Kidney capillary endothelial cell (primary cell): ENCODE data around the gene ABCC9.

Source experiments
- DNase-seq: peaks from one replicate; pipeline ENCODE4 v3.0.0-alpha.2; 2018; ENCODE audit warnings: low spot score

The ABCC9 gene

DNA sequence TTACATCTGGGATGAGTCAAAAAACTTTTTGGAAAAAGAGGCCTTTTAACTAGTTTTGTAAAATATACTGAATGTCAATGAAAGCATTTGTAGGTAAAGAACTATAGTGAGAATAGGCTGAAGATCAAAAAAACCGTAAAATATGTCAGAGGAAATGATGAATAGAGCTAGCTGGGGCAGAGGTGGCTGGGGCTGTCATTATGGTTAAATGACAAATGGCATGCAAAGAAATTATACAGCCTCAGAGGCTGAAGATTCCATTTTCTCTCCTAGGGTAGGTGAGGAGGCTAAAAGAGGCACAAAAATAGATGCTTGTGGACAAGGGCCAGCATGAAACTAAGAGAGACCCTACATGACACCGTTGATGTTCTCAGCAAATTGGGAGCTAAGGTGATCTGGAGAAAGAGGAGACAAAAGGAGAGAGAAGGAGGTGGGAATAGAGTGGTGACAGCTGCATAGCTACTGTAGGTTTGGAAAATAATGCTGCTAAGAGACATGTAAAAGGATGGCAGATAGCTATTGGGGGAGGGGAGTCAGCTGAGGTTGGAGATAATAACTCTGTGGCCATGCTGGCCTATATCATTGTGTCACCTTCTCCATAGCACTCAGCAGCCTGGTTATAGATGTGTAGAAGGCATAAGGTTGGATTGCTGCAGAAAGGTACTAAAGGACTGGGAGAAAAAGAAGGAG is 63.8 kb downstream of the ABCC9 start:
- DNase-seq, result no peak

DNA sequence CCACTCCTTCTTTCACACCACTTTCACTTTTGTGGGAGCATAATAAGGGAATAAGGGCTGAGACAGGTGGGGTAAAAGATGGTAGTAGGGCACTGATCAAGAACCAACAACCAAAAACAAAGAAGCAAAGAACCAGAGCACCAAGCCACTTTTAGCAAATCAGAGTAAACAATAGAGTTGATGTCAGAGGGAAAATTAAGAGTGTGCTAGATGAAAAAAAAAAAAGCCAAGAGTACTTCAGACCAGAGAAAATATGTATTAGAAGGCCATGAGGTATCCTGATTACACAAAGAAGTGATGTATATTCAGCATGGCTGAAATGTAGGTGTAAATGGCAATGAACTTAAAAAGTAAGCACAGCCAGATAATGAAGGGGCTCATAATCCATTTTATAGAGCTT is 75.4 kb downstream of the ABCC9 start:
- no peak for DNase-seq

DNA sequence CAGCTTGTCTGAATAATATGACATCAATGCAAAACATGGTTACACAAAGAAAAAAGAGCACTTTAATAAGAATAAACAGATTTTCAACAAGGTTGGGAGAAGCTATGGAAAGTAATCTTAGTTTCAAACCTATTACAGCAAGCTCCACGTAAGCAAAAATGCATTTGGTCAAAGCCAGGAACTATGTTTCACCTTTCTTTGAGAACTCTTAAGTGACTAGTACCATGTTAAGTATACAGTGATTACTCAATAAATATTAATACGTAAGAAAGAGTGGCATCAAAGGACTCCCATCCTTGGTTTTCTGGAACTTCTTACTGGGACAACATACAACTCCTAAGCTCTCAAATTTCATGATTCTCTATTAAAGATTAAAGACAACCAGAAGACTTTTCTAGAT is 80.7 kb downstream of the ABCC9 start:
- no peak for DNase-seq

DNA sequence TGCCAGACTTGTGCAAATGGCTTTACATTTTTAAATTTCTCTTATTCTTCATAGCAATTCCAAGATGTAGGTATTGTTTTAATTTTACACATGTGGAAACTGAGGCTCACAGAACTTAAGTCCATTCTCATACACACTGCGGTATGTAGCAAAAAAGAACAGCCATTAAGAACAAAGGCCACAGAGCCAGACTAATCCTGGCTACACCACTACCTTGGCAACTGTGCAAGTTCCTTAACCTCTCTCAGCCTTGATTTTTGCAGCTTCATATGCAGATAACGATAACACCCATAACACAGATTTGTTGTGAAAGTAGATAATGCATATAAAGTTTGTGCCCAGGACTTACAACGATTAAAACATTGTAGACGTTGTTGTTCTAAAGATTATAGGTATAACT is 81.1 kb downstream of the ABCC9 start:
- no peak for DNase-seq

DNA sequence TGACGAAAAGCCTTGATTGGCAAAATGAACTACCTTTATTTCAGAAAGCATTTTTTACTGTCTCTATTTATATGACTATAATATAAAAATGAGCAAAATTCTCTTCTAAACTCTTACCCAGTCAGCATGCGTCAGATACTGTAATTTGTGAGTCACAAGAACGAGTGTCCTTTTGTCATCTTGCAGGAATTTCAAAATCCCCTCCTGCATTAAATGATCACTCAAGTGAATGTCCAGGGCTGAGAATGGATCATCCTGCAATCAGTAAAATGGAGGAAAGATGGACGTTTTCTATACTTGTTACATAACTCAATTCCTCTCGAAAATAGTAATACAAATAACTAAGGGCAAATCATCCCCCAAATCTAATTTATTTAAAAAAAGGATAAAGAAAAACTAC is 89.0 kb downstream of the ABCC9 start:
- no peak for DNase-seq

DNA sequence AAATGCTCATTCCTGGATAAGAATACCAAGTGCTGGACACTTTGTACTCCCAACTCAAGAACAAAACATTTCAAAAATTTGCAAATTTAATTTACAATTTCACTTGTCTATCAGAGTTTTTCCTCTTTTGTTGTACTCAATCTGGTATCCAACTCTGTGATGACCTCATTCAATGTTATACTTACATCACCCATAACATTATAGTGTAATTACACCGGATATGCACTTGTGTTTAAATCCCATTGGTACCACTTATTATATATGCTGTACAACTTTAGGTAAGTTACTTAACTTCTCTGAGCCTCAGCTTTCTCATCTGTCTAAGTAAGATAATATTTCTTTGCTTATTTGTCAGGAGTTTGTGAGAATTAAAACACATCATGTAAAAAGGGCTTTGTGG is 90.1 kb downstream of the ABCC9 start:
- DNase-seq, result no peak

DNA sequence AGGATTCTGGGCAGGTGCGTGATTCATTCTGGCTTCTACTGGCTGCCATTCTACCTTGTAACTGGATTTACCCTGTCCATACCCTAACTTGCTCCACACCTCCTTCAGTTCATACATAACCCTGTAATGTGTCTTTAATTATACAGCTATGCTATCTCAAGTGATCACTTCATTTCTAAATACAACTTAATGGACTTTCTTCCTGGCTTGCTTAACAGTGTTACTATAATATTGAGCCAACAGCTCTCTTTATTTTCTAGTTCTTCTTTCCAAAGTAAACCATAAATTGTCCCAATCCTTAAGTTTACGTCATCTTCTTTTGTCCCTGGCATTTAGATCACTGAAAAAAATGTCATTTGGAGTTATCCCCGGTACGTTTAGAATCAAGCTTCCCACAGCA is 90.8 kb downstream of the ABCC9 start:
- DNase-seq, result no peak

DNA sequence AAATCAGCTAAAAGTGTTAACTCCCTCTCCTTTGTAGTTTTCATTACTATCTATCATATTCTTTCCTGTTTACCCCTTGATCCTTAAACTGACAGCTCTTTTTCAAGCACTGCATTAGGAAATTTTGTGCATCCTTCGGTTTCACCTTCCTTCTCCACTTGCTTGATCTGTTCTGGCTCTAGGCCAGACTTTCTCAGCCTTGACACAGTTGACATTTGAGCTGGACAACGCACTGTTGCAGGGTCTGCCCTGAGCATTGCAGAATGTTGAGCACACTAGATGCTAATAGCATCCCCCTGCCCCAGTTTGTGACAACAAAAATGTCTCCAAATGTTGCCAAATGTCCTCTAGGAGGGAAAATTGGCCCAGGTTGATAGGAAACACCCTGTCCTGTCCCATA is 91.3 kb downstream of the ABCC9 start:
- no peak for DNase-seq

DNA sequence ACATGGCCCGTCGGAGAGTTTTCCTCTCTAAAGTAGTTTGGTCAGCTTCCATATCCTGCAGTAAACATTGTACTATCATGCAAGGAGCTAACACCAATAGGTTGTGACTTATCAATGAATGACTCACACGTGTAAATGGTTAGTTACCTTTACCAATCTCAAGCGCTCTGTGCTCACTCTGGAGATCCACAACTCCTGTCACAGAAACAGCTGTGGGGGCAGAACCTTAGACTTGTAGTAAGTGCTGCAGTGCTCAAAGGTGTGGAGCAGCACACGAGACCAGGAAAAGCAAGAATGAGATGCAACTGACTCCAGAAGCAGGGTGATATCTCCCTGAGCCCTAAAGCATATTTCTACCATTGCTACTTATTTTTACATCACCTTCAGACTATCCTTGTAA is 93.0 kb downstream of the ABCC9 start:
- no peak for DNase-seq

DNA sequence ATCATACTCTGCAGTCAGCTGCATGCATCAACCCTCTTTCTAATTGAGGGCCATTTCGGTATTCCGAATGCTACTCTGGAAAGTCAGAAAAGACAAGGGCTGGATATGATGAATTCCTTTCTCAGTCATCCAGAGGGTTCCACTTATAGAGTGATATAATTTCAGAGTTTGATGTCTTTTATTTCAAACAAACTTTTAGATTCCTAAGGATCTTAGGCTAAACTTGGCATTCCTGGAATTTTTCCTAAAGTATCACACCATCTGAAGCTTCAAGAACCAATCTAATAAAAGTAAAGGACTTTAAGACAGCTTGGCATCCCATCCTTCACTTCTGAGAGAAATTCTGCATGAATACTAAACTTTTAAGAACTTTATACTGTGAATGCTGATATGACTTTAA is 97.4 kb downstream of the ABCC9 start:
- DNase-seq, result no peak

DNA sequence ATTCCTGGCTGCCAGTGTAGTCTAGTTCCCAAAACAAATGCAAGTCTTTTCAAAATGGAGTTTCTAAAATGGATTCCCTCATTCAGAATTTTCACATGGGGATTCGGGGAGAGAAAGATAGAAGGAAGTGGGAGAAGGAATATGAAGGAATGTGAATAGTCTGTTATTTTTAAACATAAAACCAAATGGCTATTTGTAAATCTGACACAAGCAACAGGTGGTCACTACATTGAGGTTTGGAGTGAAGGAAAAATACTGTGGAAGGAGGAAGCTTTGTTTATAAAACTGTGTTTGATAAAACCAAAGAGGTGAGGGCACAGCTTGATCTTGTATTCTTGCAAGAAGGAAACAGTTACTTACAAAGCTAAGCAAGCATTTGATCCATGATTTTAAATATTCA is 101.5 kb downstream of the ABCC9 start:
- no peak for DNase-seq

DNA sequence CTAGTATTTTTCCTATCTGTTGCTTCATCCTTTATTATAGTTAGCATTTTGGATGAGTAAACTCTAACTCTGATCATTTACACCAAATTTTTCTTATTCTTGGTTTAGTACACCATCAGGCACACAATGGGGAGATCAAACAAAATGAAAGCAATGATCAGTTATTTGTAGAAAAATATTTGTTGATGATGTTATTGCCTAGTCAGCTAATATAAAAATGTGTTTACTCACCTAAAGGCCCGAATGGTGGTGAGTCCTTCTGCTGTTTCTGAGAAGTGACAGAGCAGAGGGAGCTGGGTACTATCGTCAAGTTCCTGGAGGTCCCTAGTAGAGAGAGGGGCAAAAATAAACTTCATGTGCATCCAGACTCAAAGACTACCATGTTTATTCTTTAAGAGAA is 103.4 kb downstream of the ABCC9 start:
- DNase-seq, result no peak

DNA sequence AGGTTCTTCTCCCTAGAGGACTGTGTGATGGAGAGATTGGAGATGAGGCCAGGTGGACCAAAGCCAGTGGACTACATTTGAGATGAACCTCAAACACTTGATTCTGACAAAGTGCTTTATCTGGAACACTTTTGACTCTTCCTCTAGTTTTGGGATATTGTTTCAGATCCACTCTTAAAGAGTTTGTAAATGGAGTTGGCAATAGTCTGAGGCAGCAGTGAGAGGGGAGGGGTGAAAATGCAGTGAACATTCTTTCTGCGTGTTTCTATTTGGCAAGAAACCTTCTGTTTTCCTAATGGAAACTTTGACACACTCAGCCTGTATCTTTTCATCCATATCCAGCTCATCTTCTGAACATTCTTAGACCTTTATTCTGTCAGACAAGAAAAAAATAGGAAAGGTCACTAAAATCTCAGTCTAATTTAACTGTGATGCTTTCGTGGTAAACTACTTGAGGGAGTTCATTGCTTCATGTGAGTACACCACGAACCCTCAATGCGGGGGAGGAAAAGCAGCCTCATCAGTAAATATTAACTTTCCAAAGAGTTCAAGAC is 109.4 kb downstream of the ABCC9 start:
- no peak for DNase-seq

DNA sequence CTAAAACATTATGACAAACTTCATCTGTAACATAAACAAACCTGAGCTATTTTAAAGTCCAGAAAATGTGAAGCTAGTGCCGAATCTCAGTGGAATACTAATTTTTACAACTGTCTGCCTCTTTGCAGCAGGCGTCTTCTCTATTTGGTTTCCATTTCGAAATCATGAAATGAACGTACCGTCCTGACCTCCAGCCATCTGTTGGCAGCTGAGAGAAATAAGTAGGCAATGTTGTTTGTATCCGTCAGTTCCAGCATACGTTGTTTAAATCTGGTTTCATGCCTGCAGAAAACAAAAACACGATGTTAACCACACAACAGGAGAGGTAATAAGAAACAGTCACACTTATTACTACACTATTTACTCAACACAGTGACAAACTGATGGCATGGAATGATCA is 112.4 kb downstream of the ABCC9 start:
- no peak for DNase-seq

DNA sequence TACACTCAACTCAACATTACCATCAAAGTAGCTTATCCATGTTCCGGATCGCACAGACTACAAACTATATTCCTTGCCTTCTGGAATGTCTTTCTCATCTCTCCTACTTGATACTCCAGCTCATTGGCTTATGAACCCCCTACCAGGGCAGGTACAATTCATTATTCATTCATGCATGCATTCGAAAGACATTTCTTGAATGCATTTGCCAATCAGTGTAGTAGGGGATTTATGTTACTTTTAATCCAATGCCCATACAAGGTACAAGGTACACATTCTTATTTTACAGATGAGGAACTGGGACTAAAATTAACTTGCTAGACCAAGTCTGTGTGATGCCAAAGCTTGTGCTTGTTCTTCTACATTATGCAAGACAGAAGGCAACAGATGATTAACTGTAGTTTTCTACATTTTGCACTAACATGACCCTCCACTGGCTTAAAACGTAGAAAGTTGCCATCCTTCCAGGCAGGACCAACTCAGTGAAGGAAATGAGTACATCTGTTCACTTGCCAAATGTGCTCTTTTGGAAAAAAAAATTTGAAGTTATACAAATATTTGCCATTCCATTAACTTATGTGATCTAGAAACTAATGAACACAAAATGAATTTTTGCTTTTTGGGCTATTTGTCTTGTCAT is 113.0 kb downstream of the ABCC9 start:
- no peak for DNase-seq

DNA sequence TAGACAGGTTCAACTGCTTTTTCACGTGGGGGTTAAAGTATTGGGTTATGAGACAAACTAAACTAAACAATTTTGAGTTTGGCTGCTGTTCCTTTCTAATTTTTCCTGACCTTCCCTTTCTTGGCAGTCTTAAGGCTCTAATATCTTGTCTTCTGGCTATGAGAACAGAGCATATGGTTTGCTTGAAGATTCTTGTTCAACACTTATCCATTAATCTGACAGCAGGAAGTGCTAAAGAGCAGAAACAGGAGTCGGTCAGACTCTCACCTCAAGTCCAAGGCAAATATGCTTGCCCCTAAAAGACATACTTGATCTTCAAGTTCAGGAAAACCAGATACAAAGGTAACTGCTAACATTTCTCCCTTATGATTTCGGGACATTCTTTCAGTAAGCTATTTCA is 114.1 kb downstream of the ABCC9 start:
- DNase-seq, result no peak

DNA sequence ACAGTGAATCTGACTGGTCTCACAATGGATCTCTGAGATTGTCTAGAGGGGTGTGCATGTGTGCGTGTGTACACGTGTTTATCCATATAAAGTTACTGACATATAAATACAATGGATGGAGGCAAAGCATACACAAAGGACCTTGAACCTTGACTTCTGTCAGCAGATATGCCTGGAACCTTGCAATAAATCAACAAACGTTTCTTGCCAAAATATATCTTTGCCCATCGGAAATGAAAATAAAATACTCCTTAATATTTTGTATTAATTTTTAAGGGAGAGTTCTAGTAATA is 114.7 kb downstream of the ABCC9 start:
- DNase-seq, result no peak

DNA sequence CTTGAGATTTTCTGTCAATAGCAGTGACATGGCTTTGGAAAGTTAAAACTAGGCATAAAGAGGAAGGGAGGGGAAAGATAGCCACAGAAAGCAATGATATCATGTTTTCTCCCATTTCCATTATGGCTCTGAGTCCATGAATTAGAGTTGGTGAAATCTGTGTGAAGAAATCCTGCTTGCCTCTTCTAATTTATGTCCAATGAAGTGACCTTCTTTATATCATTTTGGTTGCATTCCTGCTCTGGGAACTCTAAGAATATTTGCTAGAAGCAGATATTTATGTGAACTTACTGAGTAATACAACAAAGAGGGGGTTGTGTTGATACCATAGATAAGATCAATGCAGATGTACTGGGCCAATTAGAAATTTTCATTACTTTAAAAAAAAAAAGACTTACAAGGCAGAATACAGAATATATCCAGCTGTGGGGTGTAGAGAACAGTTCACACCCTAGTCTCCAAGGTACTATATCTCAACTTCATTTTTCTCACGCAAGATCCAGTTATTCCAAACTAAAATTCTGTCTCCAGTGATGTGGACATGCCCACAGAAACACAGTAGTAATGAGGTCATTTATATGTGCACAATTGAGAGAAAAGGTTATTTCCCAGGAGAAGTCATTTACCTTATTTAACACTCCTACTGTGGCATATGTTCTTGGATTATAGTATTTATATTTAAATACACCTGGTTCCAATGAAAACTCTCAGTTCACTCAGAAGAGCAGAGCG is 115.2 kb downstream of the ABCC9 start:
- DNase-seq, result no peak

DNA sequence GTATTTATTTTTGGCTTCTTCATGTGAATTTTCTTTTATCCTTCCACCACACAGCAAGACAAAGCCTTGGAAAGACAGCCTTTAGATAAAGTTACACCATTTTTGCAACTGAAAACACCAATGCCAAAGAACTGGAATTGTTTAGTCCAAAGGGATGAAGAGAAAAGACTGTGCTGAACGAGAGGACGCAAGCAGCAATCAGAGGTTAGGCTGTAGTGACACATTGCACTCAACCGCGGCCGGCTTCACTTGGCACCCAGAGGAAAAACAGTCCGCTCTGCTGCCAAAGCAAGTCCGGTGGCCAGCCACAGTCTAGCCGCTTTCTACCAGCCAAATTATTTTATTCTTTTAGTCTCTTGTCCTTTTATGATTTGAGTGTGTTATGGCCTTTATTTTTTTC is 117.6 kb downstream of the ABCC9 start:
- no peak for DNase-seq

DNA sequence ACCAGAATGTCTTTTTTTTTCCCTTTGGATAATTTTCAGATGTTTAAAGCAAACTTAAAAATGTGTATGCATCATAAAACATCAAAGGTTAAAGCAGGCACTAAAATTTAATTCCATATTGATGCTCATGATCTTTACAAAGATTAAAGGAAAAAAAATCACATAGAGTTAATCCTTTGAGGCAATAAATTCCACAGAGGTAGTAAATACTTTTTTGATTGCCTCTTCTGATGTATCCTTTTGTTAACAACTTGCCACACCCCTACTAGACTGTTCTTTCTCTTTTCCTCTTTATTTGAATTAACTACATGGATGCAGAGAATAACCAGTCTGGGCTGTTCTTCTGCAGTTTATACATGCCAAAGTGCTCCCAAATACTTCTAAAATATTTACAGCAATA is 121.5 kb downstream of the ABCC9 start:
- no peak for DNase-seq

DNA sequence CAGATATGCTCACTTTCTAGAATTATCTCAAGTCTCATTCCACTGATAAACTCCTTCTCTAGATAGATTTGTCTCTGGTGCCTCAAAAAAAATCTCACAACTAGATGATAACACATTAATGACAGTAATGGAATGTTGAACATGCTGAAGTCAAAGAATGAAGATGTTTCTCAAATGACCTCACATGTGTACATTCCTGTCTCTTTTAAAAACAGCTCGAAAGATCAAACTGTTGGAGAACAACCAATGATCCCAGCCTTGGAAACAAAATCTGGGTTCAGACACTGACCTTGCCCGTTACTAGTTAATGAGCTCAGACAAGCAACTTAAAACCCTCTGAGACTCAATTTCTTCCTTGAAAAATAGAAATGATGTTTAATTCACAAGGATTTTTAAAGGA is 122.0 kb downstream of the ABCC9 start:
- DNase-seq, result no peak

DNA sequence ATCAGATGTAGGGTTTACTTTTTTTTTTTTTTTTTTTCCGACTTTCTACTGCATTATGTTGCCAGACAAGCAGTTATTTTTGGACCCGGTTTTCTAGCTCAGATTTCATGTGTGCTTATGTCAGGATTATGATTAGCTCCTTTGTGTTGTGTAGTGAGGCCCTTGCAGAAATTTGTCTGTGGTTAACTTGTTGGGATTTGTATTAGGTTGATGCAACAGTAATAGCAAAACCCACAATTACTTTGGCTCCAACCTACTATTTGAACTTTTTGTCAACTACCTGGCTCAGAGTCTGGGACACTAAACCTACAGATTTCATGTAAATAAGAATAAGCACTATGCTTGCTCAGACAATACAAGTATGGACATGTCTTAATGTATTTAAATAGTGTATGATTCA is 122.6 kb downstream of the ABCC9 start:
- DNase-seq, result no peak

DNA sequence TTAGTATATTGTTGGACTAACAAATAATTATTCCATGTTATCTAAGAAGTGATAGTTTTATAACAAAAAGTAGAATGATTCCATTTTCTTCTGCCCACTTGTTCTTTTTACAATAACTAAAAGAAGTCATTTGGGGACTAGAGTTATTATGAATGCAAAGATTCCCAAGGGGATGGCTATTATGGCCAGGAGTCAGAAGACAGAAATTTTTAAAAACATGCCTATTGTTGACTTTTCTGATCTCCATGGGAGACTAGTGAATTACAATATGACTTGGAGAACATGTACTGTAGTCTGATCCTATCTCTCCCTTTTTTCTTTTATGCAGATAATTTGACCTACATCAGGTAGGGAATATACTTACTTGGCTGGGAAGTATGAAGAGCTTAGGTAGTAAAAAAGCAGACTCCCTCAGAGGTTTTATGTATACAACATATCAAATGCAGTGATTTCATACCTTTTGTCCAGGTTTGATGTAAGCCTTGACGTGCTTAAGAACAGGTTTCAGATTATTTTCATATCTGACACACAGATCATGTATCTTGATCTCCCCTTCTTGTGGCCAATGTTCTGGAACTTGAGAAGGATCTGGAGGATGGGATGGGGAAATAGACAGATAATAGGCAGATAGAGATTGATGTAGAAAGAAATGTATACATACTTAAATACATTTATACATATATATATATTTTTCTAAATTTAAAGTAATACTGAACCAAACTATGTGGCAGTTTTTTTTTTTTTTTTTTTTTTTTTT is 125.7 kb downstream of the ABCC9 start:
- no peak for DNase-seq
